ENCODE measurements around the gene CD47.
A peak's percentile ranks its signal among the peaks of the same experiment; 100 is the strongest.

CD47 gene

DNA sequence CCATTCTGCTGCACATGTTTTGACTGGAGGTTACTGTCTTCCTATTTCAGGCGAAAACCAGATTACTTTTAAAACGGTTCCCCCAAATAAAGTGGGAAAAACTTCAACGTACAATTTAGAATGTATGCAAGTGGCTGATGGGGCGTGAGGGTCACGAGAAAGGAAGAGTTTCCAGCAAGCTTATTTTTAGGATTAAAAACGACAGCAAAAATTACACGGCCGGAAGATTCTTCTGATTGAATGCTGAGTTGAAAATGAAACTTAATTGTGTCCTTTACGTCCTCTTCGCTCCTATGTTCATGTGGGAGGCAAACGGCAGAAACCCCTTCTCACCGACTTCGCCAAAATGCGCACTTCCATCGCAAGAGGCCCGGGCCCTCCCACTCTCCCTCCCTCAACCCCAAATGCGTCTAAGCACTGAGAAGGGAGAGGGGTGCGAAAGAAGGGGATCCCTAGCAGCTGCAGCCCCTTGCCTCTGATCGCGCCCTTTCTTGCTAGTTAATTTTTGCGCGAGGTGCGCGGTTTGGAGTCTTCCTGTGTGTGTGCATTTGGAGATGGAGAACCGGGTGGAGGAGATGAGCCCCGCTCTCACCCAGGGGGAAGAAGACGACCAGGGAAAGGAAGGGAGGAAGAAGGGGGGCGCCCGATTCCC, 656 bp downstream of the CD47 start:
- DNase-seq = peak; percentile 57 to 60

DNA sequence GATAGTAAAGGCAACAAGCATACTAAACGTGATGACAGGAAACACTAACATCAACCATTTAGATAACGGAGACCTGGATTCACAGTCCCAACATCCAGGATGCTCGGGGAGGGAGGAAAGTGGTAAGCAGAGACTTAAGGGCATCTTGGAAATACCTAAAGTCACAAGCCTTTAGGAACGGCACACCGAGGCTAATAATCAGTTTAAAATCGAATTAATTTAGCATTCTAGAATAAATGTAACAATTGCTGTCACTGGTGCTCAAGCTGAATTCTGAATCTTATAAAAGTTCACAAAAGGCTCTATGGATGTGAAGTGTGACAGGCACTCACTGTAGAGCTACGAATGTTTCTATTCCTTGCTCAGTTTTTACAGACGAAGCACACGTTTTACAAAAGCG, 1.3 kb downstream of the CD47 start:
- DNase-seq = no peak

DNA sequence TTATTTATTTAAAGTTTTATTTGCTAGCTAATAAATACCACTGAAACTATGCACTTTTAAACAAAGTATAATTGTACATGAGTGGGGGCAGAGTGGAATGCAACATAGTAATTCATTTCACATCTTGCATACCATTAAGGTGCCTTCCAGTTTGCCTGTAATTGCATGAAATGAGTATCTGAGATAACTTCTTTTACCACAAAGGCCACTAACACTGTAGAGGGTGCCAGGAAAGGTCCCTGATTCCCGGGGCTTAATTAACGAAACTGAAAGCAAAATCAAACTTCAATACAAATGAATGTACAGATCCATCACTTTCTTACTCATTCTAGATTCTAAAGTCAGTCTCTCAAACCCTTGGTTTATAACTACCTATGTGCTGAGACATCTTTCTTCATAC, 2.1 kb downstream of the CD47 start:
- DNase-seq = peak; percentile 15 to 17

DNA sequence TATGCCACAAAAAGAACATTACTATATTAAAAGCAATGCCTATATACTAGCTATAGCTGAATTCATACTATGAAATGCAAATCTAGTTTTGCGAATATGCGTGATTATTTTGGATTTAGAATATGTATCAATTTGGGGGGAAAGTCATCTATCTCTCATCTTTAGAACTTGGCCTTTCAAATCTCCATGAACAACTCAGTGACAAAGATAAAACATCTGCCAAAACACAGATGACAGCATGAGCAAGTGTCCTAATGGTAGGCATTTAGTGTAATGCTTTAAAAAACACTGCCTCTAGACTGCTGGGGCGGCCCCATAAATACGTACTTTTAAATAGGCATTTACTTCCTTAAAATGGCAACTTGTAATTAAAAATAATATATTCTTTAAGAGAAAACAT, 2.7 kb downstream of the CD47 start:
- DNase-seq = peak; percentile 17 to 44

DNA sequence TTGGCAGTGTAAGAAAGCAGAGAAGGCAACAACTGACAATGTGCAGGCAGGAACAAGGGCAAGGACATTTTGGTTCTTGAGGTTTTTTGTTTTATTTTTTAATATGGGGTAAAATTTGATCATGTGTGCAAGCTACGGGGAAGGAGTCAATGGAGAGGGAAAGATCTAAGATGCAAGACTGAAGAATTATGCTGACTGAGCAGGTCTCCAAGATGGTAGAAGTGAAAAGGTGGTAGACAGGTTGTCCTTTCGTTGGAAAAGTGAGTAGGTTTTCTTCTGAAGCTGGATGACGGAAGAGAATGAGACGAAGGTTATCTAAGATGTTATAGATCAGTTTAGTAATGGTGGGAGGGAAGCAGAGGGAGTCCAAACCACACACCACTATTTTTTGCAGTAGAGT, 4.2 kb downstream of the CD47 start:
- DNase-seq = no peak

DNA sequence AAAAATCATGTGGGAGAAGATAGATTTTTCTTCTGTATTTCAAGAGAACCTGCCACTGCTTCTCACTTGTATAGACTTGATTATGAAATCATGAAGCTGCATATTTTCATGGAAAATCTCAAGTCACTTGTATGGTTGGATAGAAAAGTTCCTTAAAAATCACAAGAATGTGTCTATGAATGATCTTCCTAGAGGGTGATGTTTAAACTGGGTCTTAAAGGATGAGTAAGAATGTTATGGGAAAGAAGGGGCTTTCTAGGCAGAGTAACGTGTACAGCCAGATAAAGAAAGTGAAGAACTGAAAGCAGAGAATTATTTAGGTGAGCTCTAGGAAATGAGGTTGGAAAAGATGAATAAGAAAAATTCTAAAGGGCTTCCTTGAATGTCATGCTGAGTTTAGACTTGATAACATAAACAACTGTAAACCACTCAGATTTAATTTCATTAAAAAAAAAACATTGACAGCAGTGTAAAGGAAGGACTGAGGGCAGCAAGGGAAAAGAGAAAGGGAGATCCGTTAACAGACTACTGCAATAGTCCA, 5.0 kb downstream of the CD47 start:
- DNase-seq = no peak

DNA sequence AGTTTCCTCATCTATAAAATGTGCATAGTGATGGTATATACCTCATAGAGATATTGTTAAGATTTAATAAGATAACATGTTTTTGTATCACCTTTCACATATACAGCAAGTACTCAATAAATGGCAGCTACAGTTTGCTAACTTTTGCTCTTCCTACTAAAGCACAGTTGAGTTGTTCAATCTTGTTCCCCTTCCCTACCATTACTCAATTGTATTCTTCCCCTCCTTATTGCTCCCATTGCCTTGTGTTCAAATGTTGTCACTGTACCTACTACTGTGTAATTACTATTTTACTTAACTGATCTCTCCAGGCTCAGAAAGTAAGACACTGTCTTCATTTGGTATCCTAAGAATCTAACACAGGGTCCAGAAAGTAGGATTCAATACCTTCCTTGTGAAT, 5.5 kb downstream of the CD47 start:
- peak; percentile 43 to 52 for DNase-seq

DNA sequence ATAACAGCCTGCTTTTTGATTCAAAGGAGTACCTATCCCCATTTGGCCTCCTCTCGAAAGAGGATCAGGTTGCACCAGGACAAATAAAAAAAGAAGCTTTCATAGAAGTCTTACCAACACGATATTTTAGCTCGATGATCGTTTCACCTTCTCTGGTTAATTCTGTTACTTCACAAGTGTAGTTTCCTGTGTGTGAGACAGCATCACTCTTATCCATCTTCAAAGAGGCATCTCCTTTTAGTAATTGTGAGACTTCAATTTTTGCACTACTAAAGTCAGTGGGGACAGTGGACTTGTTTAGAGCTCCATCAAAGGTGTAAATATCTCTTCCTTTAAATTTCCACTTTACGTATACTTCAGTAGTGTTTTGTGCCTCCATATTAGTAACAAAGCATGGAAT, 11.0 kb downstream of the CD47 start:
- no peak for DNase-seq

DNA sequence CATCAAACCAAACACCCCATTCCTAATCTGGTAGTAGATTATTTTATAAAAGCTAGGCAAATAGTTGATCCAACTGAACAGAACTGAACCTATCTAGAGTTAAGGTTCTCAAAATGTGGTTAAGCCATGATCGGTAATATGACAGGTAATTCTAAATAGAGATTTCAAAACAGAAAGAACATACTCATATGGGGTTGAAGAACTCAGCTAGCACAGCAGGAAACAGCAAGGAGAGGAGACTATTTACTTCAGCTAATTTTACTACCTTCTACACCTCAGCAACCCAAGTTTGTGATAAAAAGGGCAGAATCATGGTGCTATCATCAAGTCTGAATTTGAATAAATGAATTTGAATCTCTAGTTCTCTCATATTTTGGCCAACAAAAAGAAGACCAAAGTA, 11.8 kb downstream of the CD47 start:
- no peak for DNase-seq

DNA sequence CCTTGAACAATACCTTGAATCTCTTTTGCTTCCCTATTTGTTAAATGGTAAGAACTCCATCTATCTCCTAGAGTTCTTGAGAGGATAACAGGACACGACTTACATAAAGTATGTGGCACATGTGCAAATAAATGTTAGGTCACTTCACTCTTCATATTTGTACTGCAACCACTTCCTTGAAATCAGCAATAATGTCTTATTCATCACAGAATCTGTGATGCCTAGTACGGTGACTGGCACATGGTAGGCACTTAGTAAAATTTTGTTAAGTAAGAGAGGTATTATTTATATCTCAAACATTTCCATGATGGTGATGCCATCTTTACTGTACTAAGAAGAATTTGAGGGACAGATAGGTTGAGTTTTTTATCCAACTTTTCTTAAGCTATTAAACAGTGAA, 14.3 kb downstream of the CD47 start:
- no peak for DNase-seq

DNA sequence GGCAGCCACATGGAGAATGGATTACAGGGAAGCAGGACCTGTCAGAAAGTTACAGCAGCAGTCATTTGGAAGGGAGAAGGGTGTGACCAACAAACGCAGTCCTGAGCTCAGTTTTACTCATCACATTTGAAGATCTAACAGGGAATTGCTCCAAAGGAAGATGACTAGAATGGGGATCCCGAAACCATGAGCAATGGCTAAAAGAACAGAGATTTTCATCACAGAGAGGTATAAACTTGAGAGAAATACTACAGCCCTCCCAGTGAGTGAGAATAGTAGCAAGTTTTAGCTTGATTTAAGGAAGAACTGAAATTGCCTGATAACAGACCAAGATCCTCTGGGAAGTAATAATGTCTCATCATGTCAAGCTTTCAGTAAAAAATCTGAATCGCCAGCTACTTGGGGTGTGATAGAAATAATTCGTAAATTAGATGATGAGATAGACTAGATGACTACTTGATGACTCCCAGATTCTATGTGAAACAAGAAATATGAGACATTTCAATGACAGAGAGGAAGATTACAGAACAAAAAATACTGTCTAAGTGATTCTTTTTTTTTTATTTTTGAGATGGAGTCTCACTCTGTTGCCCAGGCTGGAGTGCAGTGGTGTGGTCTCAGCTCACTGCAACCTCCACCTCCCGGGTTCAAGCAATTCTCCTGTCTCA, 16.9 kb downstream of the CD47 start:
- no peak for DNase-seq

DNA sequence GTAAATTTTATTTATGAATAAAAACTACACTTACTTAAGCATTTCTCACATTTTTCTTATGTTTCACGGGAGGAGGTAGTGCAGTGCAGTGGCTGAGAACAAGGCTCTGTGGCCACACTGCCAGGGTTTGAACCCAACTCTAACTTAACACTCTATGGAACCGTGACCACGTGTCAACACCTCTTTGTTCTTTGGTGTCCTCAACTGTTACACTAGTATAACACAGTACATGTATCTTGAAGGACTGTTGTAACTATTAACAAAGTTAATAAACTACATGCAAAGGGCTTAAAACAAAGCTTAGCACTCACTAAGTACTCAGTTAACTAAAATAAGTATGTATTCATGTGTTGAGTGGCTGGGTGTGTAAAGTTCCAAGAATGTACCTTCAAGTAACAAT, 19.5 kb downstream of the CD47 start:
- no peak for DNase-seq

DNA sequence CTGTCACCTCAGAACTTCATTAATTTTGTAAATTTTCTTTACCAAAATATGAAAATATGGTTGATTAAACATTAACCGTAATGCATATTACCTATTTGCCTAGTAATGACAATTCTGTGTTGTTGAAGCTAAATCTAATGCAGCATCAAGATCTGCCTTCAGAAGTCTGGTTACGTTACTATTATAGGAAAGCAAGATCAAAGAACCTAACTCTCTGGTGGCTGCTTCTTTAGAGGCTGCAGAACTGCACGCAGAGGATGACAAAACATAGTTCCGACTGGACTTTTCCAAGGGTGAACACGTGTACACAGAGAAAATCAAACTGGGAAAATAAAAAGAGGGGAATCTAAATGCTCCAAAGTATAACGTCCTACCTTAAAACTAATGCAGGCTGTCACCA, 20.5 kb downstream of the CD47 start:
- DNase-seq = no peak

DNA sequence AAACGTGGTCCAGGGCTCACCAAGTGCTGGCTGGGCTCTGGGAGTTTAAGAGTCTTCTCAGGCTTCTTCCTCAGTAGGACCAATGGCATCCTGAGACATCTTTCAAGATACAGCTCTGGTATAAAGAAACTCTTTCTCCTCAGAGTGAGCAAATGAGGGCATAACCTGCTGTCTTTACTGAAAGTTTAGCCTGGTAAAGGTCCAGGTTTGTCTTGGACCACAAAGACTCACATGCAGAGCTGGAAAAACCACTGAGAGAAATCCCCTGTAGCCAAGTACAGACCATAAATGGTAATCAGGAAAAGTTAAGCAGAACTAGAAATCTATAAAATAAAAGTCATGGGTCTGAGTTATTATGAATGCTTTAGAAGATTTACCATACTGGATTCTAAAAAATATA, 23.1 kb downstream of the CD47 start:
- no peak for DNase-seq

DNA sequence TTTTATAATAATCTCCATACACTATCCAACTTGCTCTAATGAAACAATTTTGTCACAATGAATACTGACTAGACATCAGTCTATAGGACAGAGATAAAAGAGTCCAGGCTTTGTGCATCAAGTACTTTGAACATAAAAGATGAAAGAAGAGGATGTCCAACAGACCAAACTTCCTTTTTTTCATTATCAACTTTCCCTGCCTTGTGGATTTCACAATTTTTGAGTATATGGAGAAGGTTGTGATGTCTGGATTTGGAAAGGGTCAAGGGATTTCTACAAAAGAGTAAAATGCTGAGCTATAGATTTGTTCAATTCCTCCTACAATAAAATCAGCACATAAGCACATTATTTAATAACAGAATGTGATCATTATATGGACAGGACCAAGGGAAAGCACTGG, 25.7 kb downstream of the CD47 start:
- DNase-seq = peak in 1 of 2 experiments; percentile 9

DNA sequence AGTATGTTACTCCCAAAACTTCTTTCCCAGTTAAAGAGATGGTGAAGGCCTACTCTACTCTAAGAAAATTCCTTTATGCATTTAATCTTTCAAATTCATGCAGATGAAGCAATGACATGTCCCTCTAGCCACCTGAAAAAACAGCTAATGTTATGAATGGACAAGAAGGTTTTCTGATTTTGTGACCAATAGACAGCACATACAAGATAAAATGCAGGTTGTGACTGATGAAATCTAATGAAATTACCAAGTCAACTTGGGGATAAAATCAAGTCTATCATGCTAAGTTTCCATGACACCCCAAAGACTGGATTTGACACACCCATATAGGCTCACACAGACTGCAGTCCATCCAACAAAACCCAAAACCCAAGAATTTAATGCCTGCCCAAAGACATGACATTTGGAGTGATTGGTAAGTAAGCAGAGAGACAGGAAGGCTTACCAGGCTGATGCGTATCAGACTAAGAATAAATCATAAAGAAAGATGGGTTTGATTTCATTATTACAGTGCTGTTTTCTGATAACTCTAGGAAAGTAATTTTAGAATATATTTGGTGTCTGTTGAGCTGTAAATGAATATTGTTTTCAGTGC, 26.4 kb downstream of the CD47 start:
- DNase-seq = no peak

DNA sequence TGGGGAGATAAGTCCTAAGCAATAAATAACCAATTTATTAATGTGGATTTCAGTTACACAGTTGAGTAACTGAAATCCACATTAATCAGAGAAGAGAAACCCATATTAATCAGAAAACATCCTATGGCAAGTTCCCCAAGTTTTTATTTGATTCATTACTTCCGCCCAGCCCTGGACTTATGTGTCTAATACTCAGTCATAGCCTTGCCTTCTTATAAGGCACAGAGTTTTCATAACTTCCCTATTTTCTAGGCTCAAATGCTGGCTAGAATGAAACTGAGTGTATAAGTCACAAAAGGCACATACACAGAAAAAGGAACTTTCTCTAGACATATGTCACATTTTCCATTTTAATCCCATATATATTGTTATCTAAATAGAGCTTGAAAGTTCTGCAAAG, 28.8 kb downstream of the CD47 start:
- peak; percentile 96 for DNase-seq

DNA sequence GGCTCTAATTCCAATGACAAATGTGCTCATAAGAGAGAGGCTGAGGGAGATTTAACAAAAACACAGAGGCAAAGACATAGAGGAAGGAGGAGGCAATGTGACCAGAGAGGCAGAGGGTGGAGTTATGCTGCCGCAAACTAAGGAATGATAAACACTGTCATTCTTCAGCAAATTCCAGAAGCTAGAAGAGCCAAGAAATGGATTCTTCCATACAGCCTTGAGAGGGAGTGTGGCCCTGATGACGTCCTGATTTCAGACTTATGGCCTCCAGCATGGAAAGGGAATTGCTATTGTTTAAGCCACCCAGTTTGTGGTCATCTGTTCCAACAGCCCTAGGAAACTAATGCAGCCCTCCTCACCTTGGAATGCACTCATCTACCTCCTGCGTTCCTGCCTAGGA, 30.5 kb downstream of the CD47 start:
- DNase-seq = no peak

DNA sequence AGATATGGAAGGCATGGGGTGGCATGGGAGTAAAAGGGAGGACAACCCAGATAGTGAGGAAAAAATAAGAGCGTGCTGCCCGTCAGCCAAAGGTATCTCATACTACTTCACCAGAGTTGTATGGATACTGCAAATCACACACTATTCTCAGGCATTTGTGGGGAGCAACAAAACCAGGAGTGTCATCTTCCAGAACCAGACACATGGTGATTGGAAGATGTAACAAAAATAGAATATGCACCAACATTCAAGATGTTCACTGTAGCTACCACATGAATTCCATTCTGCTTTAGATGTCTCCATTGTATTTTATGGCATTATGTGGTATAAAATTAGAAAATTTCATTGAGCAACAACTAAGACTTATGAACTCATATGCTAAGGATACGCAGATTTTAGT, 34.9 kb downstream of the CD47 start:
- DNase-seq = no peak

DNA sequence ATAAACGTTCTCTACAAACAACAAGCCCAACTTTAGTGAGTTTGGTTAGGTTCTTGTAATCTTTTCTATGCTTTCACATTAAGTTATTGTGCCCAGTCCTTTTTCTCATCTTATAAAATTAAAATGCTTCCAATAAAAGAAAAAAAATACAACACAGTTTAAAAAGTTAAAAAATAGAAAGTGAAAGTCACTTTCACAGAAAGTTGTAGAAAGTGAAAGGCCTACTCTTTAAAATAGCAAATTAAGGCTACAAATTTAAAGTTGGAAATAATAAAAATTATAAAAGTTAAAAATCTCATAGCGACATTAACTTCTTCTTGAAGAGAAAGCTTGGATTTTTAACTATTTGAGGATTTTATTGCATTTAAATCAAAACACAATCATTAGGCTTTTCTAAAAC, 35.9 kb downstream of the CD47 start:
- no peak for DNase-seq

DNA sequence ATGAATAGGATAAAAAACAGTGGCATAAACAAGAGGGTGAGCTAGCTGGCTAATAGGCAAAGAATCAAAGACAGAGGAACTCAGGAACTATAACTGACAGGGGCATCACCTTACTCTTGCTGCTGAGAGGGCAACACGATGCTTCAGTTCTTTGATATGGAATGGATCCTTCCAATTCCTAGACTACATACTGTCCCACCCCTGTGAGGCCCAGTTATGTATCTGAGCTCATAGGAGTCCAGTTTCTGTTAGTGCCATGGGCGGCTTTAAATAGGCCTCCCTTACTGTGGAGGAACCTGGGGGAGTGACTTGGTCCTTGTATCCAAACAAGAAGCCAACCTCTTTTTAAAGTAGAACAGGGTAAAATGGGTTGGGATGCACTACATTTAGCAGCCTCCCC, 37.3 kb downstream of the CD47 start:
- no peak for DNase-seq

DNA sequence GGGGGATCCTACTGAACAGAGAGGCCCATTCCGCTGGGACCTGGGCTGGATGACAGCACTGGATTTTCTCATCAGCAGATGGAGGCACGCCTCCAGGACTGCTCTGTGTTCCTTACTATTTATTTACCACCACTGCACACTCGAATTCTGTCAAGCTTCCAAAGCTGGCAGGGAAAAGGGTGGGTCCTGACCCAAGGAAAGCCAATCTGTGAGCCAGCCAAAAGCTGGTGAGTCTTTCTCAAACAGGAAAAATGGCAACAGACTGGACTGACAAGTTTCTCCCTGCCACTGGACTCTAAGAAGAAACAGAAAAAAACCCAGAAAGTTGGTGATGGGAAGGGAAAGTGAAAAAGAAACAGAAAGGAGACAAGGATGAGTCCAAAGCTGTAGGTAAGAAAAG, 37.8 kb downstream of the CD47 start:
- DNase-seq = no peak

DNA sequence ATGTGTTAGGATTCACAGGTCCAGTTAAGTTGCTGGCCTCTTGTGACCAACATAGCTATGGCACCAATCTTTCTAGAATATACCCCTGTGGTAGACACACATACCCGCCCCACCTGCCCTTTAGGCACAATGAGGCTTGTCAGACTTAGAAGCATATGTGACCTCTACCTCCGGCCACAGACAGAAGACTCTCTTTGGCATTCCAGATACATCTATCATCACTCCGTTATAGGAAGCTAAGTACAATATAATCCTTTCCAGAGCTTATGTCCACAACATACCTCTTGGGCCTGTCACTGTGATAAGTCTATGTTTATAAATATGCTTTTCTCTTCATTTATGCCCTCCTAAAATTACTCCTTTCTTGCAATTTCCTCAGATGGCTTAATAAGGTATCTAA, 39.8 kb downstream of the CD47 start:
- DNase-seq = no peak

DNA sequence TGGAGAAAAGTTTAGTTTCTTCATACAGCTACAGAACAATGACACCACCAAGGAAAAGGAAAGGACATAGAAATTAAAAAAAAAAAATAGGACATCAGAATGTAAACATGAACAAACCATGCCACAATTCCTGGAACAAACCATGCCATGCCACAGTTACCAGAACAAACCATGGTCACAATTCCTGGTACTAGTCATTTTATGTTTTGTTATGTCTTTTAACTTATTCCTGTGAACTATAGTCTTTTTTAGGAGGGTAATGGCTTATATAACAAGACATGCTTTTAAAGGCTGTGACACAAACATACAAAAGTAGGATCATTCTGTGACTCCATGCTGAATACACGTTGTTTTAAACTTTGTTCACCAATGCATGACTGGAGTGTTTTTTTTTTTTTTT, 42.8 kb downstream of the CD47 start:
- no peak for DNase-seq

DNA sequence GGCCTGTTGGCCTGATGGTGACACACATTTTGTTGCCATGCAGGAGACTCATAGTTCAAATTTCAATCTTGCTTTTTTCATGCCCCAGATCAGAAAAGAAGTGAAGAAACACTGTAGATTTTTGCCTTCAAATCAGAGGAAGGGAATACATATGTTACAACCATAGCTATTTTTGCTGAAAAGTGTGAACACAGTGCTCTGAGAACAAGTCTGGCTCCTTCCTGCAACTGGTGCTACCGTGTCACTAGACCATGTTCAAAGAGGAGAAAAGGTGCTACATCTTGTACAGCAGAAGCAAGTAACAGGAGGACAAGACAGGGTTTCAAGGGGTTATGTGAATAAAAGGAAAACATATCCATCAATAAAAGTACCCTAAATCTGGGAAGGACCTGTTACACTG, 44.6 kb downstream of the CD47 start:
- DNase-seq = no peak

Data from AML-193 (cell line).